Posterior cingulate gyrus (tissue), 11 donors: ENCODE results near the gene PIP5K1C.
A peak's percentile ranks its signal among the peaks of the same experiment; 100 is the strongest.
"Not testable (repeated sequence)": the region's sequence is repeated elsewhere in the genome, so short reads cannot be mapped to it uniquely, and the experiment has no call there.

Experiments used
- DNase-seq, 10 donors: peaks; one replicate each; pipeline versions ENCODE4 v3.0.0 to v3.0.0-alpha.2; 2020 to 2021; ENCODE audit warnings: mixed read lengths in 3 of 10
- intact Hi-C: fragments of 100-400 bp; cut with DNase I; formaldehyde crosslinking; loops from one replicate; pipeline ENCODE4 v1.15.1; 2023

The PIP5K1C gene

GRCh38 chr19:3648037-3648905, 52.0 kb downstream of the PIP5K1C start:
- intact Hi-C loops, result no loop called here
- DNase-seq, result no peak

GRCh38 chr19:3647102-3647501, 53.2 kb downstream of the PIP5K1C start:
- not testable (repeated sequence) for DNase-seq

GRCh38 chr19:3646336-3647092, 53.8 kb downstream of the PIP5K1C start:
- intact Hi-C loops, result no loop called here
- DNase-seq, result no peak

More at GRCh38 chr19:3647102-3647501, 53.2 kb downstream of the PIP5K1C start:
- intact Hi-C loops, result not testable (repeated sequence)

GRCh38 chr19:3645726-3646125, 54.5 kb downstream of the PIP5K1C start:
- intact Hi-C loops, result no loop called here
- no peak for DNase-seq

- intact Hi-C loops, result no loop called here
- no peak for DNase-seq
Observed at GRCh38 chr19:3645067-3645396, 55.2 kb downstream of the PIP5K1C start.

GRCh38 chr19:3644351-3645066, 55.8 kb downstream of the PIP5K1C start:
- intact Hi-C loops, result no loop called here
- peak; percentile 84 to 99 (median 94) for DNase-seq

GRCh38 chr19:3643674-3644313, 56.5 kb downstream of the PIP5K1C start:
- intact Hi-C loops, result no loop called here
- DNase-seq, result no peak

GRCh38 chr19:3642987-3643673, 57.1 kb downstream of the PIP5K1C start:
- intact Hi-C loops, result no loop called here

GRCh38 chr19:3642296-3642695, 58.0 kb downstream of the PIP5K1C start:
- DNase-seq, result peak in 1 of 10 donors; percentile 45
- intact Hi-C loops, result no loop called here

More at GRCh38 chr19:3642987-3643673, 57.1 kb downstream of the PIP5K1C start:
- DNase-seq, result peak in 1 of 10 donors; percentile 41

- no peak for DNase-seq
- intact Hi-C loops, result no loop called here
Observed at GRCh38 chr19:3641515-3642269, 58.6 kb downstream of the PIP5K1C start.

- DNase-seq, result no peak
- intact Hi-C loops, result no loop called here
Observed at GRCh38 chr19:3639479-3639878, 60.8 kb downstream of the PIP5K1C start.

- DNase-seq, result no peak
- intact Hi-C loops, result no loop called here
Observed at GRCh38 chr19:3638208-3639193, 61.8 kb downstream of the PIP5K1C start.

GRCh38 chr19:3637621-3638020, 62.6 kb downstream of the PIP5K1C start:
- intact Hi-C loops, result no loop called here
- DNase-seq, result no peak

- DNase-seq, result no peak
- intact Hi-C loops, result no loop called here
Observed at GRCh38 chr19:3636962-3637361, 63.3 kb downstream of the PIP5K1C start.

- intact Hi-C loops, result no loop called here
- no peak for DNase-seq
Observed at GRCh38 chr19:3636506-3636905, 63.8 kb downstream of the PIP5K1C start.

GRCh38 chr19:3634496-3635045, 65.7 kb downstream of the PIP5K1C start:
- no peak for DNase-seq
- intact Hi-C loops, result no loop called here

- intact Hi-C loops, result no loop called here
- DNase-seq, result no peak
Observed at GRCh38 chr19:3633559-3633988, 66.7 kb downstream of the PIP5K1C start.
